Measurements from ENCODE around the gene BCL2L15.
A peak's percentile ranks its signal among the peaks of the same experiment; 100 is the strongest.

Gene BCL2L15

GRCh38 chr1:113887402-113888175 lies at the start of gene BCL2L15:
Gene BCL2L15 (minus strand): TSS chr1:113887581. CDS start chr1:113887375, 206 bp downstream.
- no peak for DNase-seq

DNA sequence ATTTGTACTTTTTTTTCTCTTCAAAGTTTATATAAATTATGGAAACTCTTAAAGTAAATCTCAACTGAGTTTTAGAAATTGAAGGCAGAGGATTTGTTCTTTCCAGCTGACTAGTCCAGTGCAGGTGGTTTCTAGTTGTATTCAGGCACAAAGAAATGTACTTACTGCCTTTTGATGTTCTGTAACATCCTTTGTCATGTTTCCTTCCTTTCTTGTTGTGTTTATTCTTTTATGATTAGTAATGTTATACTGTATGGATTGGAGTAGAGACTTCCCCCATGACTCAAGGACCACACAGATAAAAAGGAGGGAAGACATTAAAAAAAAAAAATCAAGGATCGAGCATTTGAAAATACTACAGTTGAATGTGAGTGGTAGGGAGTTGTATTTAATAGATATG lies 49.8 kb upstream of the BCL2L15 start:
- DNase-seq = no peak

DNA sequence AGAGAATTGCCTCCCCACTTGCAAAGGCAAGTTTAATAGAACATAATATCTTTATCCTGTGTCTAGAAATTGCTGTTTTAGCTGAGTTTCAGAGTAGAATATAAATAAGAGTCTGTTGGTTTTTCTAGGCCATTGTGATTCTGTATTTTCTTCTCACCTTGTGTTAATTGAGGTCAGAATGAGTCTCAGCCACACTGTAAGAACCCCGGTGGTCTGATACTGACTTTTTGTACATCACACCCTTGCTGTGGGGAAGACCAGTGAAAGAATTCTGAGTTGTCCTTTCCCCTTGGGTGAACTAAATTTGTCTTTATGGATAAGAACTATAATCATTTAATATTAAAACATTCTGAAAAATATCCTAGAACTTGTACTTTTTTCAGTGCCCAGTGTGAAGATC lies 48.6 kb upstream of the BCL2L15 start:
- DNase-seq = no peak

DNA sequence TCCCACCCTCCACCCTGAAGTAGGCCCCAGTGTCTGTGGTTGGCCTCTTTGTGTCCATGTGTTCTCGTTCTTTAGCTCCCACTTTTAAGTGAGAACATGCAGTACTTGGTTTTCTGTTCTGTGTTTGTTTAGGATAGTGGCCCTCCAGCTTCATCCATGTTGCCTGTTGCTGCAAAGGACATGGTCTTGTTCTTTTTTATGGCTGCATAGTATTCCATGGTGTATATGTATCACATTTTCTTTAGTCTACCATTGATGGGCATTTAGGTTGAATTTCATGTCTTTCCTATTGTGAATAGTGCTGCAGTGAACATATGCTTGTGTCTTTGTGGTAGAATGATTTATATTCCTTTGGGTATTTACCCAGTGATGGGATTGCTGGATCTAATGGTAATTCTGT lies 47.8 kb upstream of the BCL2L15 start:
- DNase-seq = no peak

DNA sequence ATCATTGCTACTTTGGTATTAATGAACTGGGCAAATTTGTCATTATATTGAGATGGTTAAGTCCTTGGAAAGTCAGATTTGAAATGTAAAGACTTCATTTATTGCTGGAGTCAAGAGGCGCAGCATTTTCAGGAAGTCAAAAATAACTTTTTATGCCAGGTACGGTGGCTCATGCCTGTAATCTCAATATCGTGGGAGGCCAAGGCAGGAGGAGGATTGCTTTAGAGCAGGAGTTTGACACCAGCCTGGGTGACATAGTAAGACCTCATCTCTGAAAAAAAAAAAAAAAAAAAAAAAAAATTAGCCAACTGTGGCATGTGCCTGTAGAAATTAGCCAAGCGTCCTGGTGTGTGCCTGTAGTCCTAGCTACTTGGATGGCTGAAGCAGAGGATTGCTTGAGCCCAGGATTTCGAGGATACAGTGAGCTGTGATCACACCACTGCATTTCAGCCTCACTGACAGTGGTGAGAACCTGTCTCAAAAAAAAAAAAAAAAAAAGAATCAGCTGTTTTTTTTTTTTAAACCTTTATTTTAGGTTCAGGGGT lies 47.2 kb upstream of the BCL2L15 start:
- DNase-seq = no peak

DNA sequence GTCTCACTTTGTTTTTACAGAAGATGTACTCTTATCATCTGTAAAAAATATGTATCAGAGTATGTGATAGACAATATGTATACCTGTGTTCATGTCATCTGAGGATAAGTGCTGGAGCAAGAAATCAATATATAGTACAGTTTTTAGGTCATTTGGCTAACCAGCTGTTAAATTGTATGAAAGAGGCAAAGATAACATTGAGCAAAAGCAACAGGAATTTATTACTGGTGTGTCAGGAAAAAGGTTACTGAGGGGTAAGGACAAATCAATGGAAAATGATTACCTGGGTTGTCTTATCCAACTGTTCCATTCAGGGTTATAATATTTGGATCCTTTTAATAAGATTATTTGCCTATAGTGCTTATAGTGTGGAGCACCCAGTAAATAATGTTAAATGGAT lies 46.6 kb upstream of the BCL2L15 start:
- no peak for DNase-seq

DNA sequence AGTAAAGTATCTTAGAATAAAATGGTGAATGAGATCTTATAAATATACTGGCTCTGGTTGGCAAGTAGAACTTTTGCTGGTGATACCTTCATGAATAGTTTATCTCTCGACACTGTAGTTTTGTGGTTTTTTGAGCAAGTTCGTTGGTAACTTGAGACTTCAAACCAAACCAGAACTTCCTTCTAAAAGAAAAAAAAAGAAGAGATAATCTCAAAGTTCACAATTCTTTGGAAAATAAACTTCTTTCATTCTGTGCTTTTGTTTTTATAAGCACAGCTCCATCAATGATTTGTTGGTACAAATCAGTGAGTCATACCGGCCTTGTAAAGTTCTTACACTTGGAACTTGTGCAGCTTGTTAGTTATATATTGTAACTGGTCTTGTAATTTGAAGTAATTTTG lies 44.1 kb upstream of the BCL2L15 start:
- DNase-seq = no peak

- peak; percentile 13 for DNase-seq
Observed at GRCh38 chr1:113930499-113931161, 43.2 kb upstream of the BCL2L15 start.

- peak; percentile 31 for DNase-seq
Observed at GRCh38 chr1:113929750-113930498, 42.5 kb upstream of the BCL2L15 start.

DNA sequence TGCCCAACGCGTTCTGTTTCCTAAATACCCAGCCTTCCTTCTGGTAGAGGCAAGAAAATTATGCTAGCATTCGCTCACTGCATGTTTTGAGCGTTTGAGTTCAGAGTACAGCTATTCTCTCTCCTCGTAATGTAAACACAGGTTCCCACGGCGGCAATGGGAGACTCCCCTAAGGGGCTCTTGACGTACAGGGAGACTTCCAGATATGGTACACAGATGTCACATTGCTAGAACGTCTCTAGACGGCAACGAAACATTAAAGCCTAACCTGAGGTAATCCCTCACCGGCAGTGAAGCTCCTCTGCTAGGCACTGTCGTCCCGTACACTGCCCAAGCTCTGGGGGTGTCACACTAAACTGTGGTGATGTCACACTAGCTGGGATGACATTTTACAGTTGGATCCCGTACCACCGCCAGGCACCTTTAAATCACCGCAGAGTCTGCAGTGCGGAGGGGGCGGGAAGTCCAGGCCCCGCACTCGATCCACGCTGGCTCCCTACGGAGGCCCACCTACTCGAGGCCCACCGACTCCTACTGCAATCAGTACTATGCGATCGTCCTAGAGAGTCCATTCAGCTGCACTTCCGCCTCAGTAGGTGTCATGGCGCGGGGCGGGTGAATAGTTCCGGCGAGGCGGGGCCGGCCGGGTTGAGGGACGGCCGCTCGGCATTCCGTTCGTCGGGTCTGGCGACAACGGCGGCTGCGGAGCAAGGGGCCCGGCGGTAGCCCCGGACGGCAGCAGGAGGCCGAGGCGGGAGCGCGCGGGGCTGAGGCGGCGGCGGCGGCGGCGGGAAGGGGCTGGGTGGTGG lies 41.8 kb upstream of the BCL2L15 start, which contains the start of gene HIPK1:
TSS of gene HIPK1 (plus strand) at position 384 of the 809 bp plus-strand sequence.
- DNase-seq = peak; percentile 89

DNA sequence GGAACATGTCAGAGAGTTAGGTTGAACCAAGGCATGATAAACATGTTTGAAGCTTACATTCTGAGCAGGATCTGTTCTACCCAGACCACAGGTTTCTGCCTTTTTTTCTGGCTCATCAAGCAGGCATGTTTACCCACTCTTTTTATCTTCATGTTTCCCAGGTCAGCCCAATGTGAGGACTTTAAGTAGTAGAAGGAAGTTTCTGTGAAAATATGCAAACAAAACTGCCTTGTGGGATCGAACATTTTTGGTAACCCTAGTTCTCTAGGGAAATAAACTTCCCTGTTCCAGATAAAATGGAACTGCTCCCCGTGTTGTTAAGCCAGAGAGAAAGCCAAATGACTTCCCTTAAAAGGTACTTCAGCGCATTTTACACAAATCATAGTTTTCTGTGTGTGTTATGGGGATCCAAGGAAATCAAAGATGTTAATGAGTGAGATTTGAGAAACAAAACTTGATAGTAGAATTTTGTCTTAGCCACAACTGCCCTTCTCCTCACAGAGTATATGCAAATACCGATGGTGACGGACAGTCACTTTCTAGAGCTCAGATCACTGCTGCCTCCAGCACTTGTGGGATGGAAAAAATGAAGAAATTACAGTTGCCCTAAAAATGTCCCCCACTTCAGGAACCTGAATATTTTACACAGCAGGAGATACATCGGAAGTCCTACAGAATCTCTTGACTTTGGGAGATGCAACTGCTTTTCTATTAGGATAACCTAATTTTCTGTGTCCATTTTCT lies 41.0 kb upstream of the BCL2L15 start:
- DNase-seq = no peak

DNA sequence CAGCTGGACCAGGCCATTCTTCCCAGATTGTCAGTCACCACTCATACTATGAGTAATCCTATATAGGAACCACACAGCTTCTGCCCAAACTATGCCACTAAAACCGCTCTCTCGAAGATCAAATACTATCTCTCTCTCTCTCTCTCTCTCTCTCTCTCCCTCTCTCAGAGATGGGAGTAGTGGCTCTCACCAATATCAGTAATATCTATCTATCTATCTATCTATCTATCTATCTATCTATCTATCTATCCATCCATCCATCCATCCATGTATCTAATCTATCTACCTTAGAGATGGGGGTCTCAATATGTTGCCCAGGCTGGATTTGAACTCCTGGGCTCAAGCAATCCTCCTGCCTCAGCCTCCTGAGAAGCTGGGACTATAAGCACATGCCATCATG lies 37.1 kb upstream of the BCL2L15 start:
- no peak for DNase-seq

DNA sequence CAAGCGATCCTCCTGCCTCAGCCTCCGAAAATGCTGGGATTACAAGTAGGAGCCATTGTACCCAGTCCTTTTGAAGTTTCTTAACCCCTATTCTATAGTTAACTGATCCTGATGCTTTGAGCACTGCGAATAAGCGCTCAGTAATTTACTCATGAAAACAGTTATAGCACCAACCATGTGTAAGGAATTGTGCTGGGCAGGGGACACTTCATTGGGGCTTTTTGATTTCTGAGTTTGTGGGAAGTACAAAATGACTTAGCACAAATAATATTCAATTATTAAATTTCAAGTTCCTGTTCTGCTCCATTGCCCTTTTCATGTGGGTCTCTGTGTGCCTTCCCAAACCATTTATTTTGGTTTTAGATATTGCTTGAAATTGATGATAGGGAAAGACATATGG lies 35.6 kb upstream of the BCL2L15 start:
- no peak for DNase-seq

DNA sequence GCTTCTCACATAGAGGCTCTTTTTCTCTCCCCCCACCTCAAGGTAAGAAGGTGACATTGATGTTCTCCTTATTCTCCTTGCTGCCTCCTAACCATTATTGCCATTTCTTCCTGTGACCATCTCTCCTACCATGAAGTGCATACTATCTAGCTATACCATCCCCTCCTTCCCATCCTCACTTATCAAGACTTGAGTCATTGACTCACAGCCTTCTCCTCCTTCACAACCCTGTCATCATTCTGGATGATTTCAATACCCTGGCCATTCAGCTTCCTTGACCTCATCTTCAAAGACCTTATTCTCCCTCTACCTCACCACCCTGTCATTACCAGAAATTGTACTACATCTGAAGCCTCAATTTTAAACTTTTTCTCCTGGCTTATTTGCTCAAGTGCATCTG lies 30.9 kb upstream of the BCL2L15 start:
- no peak for DNase-seq

DNA sequence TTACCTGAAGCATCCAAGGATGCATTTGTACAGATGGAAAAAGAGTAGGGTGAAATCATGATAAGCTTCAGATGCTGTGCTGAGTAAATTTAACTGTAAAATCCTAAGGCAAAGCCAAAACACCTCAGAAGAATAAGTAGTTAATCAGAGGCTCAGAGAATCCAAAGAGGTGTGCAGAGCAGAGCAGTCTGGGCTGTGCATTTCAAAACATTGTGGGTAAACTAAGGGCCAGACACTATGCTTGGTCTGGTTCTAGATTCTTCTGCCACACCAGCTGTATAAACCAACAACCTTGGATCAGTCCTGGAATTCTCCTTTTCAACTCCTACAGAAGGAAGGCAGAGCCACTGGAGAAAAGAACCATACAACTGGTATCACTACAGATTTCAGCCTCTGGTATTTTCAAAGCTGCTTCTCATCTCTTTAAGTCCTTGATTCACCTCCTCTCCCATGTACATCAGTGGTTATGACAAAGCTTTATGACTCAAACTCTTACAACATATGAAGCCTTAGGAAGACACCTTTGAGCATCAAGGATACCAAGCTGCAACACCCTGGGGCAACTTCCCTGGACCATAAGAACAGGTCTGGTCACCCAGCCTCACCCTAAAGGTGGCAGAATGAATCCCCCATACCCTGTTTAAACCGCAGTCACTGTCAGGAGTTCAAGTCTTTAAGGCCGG lies 30.2 kb upstream of the BCL2L15 start:
- no peak for DNase-seq

DNA sequence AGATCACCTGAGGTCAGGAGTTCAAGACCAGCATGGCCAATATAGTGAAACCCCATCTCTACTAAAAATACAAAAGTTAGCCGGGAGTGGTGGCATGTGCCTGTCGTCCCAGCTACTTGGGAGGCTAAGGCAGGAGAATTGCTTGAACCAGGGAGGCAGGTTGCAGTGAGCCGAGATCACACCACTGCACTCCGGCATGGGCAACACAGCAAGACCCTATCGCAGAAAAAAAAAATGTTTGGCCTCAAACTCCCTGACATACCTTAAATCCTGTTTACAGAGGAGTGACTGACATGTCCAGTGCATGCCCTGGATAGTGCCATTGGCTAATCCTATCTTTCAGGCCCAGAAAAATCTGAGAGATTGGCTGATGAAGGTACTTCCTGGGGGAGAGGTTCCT lies 29.6 kb upstream of the BCL2L15 start:
- no peak for DNase-seq

GRCh38 chr1:113913887-113914664 lies 26.7 kb upstream of the BCL2L15 start:
- no peak for DNase-seq

DNA sequence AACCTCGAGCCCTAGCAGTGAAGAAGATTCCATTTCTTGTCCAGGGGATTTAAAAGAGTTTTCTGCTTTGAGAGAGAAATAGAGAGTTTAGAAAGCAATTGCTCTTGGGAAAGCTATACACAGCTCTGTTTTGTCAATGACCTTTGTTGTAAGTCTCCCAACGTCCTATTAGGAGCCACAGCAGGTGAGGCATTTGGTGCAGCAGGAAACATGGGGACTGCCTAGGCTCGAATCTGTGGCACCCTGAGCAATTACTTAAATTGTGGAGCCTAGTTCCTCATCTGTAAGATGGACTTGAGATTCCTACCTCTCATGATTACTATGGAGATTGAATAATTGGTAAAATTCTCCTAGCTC lies 25.9 kb upstream of the BCL2L15 start:
- DNase-seq = no peak

- DNase-seq = peak; percentile 4
Observed at GRCh38 chr1:113912594-113913311, 25.4 kb upstream of the BCL2L15 start.

DNA sequence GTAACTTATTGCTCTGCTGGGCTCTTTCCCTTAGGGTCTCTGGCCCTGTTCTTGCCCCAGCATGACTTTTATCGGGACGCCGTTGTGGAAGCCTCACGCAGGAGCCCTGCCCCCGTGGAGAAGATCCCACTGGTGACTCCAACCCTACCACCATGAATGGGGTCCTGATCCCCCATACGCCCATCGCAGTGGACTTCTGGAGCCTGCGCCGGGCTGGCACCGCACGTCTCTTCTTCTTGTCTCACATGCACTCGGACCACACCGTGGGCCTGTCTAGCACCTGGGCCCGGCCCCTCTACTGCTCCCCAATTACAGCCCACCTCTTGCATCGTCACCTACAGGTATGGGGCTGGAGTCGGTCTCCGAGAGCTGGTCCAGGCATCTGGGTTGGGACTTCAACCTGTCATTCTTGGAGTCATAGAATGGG lies 18.1 kb upstream of the BCL2L15 start:
- peak; percentile 36 for DNase-seq

All from NCI-H1105 treated with DMSO at 0.1 percent for 48 hours (cell line).